Stomach (tissue), 9 donors: Measurements from ENCODE around the gene APP. TPM values are rescaled to one million over a fixed set of nuclear protein-coding genes. Genes with fewer than 3 reads are reported as not detected.

Experiments used
- DNase-seq, 2 donors: peaks; one replicate each; pipeline versions ENCODE4 v3.0.0 to v3.0.0-alpha.2; 2013 to 2019
- H3K27ac ChIP-seq, 5 donors: fragments of 200-600 bp in 4 of 5; sonication (generic) in 4 of 5; one replicate each; pipeline ENCODE4 v1.5.1; 2013 to 2019; ENCODE audit warnings: mild to moderate bottlenecking in 1 of 5, moderate library complexity in 1 of 5
- H3K27me3 ChIP-seq, 3 donors: fragments of 200-600 bp; sonication (generic); one replicate each; pipeline ENCODE4 v1.5.1; 2017 to 2019; ENCODE audit warnings: mixed run types in 1 of 3
- H3K36me3 ChIP-seq, 4 donors: fragments of 200-600 bp; sonication (generic); 1 replicate in 3 of 4; 2 replicates in 1 of 4; pipeline ENCODE4 v1.5.1; 2016 to 2019
- H3K4me1 ChIP-seq, 4 donors: fragments of 200-600 bp; sonication (generic); one replicate each; pipeline ENCODE4 v1.5.1; 2016 to 2019
- H3K4me3 ChIP-seq, 4 donors: fragments of 200-600 bp; sonication (generic) in 3 of 4; one replicate each; pipeline ENCODE4 v1.5.1; 2016 to 2019; ENCODE audit warnings: mild to moderate bottlenecking in 1 of 4
- H3K9me3 ChIP-seq, 4 donors: fragments of 200-600 bp; sonication (generic); one replicate each; pipeline ENCODE4 v1.5.1; 2016 to 2019
- EP300 ChIP-seq: sonication (generic); formaldehyde crosslinking; IDR thresholded peaks from one replicate; pipeline ENCODE4 v1.6.1; 2017; ENCODE audit warnings: antibody characterized with exemption
- POLR2A ChIP-seq, 4 donors: fragments of 450-650 bp; IDR thresholded peaks; one replicate each; pipeline ENCODE4 v1.6.1; 2016; ENCODE audit warnings: antibody characterized with exemption in 4 of 4, control low read depth in 2 of 4, mild to moderate bottlenecking in 1 of 4, moderate library complexity in 1 of 4
- POLR2AphosphoS5 ChIP-seq, 3 donors: sonication (generic); formaldehyde crosslinking; IDR thresholded peaks; one replicate each; pipeline ENCODE4 v1.6.1; 2016; ENCODE audit warnings: antibody characterized with exemption in 3 of 3
- WGBS, 5 donors: extraction: QIAGEN DNeasy Blood & Tissue Kit in 3 of 5; methylation state at CpG; one replicate each; pipeline versions ENCODE4 v1.1.5 to v1.1.7; 2013 to 2018; 5-methylcytosine and 5-hydroxymethylcytosine counted together
- intact Hi-C: fragments of 100-400 bp; cut with DNase I; formaldehyde crosslinking; loops from one replicate; pipeline ENCODE4 v1.15.1; 2023; ENCODE audit warnings: low total_unique reads
- polyA plus RNA-seq, 3 donors: library from polyadenylated mRNA; stranded (reverse); fragments of 200-250 nt; gene quantifications; one replicate each; pipeline ENCODE4 v1.2.3, GENCODE V29; 2013
- small RNA-seq, 4 donors: library from RNA; depleted of rRNA; stranded (forward); fragments of <200 nt; gene quantifications; one replicate each; pipeline ENCODE3, GENCODE V24; 2016
- total RNA-seq, 5 donors: library from RNA; depleted of rRNA; stranded (reverse); fragments of >200 nt; gene quantifications; one replicate each; pipeline versions ENCODE4 v1.1.0 to v1.2.3, GENCODE V29; 2014 to 2016
- TF ChIP-seq, protein P1 (sequence below), 7 experiments: fragments of 450-650 bp in 4 of 7; fragments of 200-600 bp in 3 of 7; sonication (generic) in 3 of 7; IDR thresholded peaks; one replicate each; pipeline ENCODE4 v1.5.1; 2016 to 2019; ENCODE audit warnings: antibody characterized with exemption in 7 of 7, control low read depth in 2 of 7, mild to moderate bottlenecking in 1 of 7
- donor health status: healthy with polysubstance abuse.
- donor health status: Bipolar disorder and iron deficiency.
- donor health status: healthy.

APP gene
- total and polyA plus RNA-seq, 8 donors, result 41.2 to 408 (median 200) TPM

DNA sequence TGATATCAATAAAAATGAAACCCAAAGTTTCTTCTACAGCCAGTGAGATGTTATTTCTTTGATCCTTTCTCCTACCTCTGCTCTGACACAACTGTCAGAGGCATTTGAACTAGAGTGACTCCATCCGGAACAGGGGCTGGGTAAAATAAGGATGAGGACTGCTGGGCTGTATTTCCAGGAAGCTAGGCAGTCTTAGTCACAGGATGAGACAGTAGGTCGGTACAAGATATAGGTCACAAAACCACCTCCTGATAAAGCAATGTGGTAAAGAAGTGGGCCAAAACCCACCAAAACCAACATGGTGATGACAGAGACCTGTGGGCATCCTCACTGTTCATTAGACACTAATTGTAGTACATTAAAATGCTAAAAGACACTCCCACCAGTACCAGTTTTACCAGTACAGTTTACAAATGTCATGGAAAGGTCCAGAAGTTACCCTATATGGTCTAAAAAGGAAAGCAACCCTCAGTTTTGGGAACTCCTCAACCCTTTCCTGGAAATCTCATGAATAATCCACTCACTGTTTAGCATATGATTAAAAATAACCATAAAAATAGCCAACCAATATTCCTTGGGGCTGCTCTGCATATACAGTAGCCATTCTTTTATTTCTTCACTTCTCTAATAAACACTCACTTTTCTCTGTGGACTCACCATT, 339.1 kb downstream of the APP start:
- Histone ChIP-seq H3K27me3 (no peaks in the 10 kb centered on the region), H3K4me3 (no peak overlapping the region), H3K9me3 (peaks cover 4 to 19% (median 16%) of the 10 kb centered on the region in 4 donors), H3K27ac (no peak overlapping the region), H3K36me3 (no peaks in the 10 kb centered on the region), H3K4me1 (peaks cover 0 to 2% (median 0%) of the 10 kb centered on the region in 4 donors)
- intact Hi-C loops, result no loop called here
- WGBS, 5 donors, result 68 to 80% (median 75%) methylated on average over 2 of the region's 2 CpGs
- DNase-seq, result no peak
- no peak for TF ChIP-seq POLR2AphosphoS5 (IDR thresholded peaks at IDR 0.05)
- no peak for TF ChIP-seq EP300
- TF ChIP-seq, protein P1, sequence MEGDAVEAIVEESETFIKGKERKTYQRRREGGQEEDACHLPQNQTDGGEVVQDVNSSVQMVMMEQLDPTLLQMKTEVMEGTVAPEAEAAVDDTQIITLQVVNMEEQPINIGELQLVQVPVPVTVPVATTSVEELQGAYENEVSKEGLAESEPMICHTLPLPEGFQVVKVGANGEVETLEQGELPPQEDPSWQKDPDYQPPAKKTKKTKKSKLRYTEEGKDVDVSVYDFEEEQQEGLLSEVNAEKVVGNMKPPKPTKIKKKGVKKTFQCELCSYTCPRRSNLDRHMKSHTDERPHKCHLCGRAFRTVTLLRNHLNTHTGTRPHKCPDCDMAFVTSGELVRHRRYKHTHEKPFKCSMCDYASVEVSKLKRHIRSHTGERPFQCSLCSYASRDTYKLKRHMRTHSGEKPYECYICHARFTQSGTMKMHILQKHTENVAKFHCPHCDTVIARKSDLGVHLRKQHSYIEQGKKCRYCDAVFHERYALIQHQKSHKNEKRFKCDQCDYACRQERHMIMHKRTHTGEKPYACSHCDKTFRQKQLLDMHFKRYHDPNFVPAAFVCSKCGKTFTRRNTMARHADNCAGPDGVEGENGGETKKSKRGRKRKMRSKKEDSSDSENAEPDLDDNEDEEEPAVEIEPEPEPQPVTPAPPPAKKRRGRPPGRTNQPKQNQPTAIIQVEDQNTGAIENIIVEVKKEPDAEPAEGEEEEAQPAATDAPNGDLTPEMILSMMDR (IDR thresholded peaks at IDR 0.05), result no peak
- no peak for TF ChIP-seq POLR2A (IDR thresholded peaks at IDR 0.05)

Small RNA genes lying within 50 kb of the gene (small RNA-seq; reads per million reads assigned to genes)
- gene RNU6-123P (0 reads per million in 4 donors), gene RNU6-926P (0 reads per million in 4 donors)
